Gastrocnemius medialis (tissue), 4 donors: ENCODE measurements around the gene FAM131C.

Experiments
- CTCF ChIP-seq, 5 experiments: fragments of 450-650 bp in 3 of 5; fragments of 200-600 bp in 2 of 5; sonication (generic) in 2 of 5; IDR thresholded peaks in 4 of 5; conservative IDR thresholded peaks in 1 of 5; 1 replicate in 4 of 5; 2 replicates in 1 of 5; pipeline ENCODE4 v1.5.1; 2016 to 2019; ENCODE audit warnings: antibody characterized with exemption in 5 of 5, mild to moderate bottlenecking in 3 of 5, moderate library complexity in 3 of 5
- POLR2A ChIP-seq, 2 donors: fragments of 450-650 bp; IDR thresholded peaks; one replicate each; pipeline ENCODE4 v1.6.1; 2017; ENCODE audit warnings: antibody characterized with exemption in 2 of 2, mild to moderate bottlenecking in 2 of 2, moderate library complexity in 2 of 2

- TF ChIP-seq CTCF (IDR thresholded peaks at IDR 0.05 in 4 of 5, conservative IDR thresholded peaks at IDR 0.05 in 1 of 5), result peak; percentile 56 to 90 (median 79)
- TF ChIP-seq POLR2A (IDR thresholded peaks at IDR 0.05), result no peak
These were observed 9.0 kb upstream of the FAM131C start for GRCh38 chr1:16082283-16083038.
